K562 (cell line): ENCODE data around the gene RTBDN.

Source experiments
- BRCA1 ChIP-seq, 2 experiments: fragments of 450-650 bp in 1 of 2; sonication (generic) in 1 of 2; formaldehyde crosslinking in 1 of 2; IDR thresholded peaks; 2 replicates each; pipeline versions ENCODE4 v1.5.0 to v1.6.1; 2017 to 2020; ENCODE audit warnings: mild to moderate bottlenecking in 1 of 2, missing genetic modification reagents in 1 of 2
- RFX5 ChIP-seq: IDR thresholded peaks from 2 replicates; pipeline ENCODE4 v1.6.1; 2011; ENCODE audit warnings: low read depth, mild to moderate bottlenecking, improper control_type of control experiment, low read length
- ZNF12 ChIP-seq: sonication (generic); formaldehyde crosslinking; IDR thresholded peaks from 2 replicates; pipeline ENCODE4 v1.4.0; 2020; ENCODE audit warnings: mild to moderate bottlenecking, missing genetic modification reagents
- TF ChIP-seq, protein P1 (sequence below), 3 experiments: IDR thresholded peaks in 2 of 3; conservative IDR thresholded peaks in 1 of 3; 2 replicates each; pipeline ENCODE4 v1.5.1; 2011 to 2012; ENCODE audit warnings: low read length in 3 of 3, mild to moderate bottlenecking in 3 of 3, control low read depth in 2 of 3, improper control_type of control experiment in 1 of 3, inconsistent platforms in 1 of 3, low read depth in 1 of 3, mixed read lengths in 1 of 3, moderate library complexity in 1 of 3; ENCODE audit not compliant: insufficient read depth in 2 of 3
- TF ChIP-seq, protein P2 (sequence below): fragments of 450-650 bp; formaldehyde crosslinking; IDR thresholded peaks from 2 replicates; pipeline ENCODE4 v1.4.0; 2020; ENCODE audit warnings: mild to moderate bottlenecking
- TF ChIP-seq, protein P3 (sequence below): sonication (generic); formaldehyde crosslinking; IDR thresholded peaks from 2 replicates; pipeline ENCODE4 v1.8.1; 2023; ENCODE audit warnings: mild to moderate bottlenecking, missing genetic modification reagents

DNA sequence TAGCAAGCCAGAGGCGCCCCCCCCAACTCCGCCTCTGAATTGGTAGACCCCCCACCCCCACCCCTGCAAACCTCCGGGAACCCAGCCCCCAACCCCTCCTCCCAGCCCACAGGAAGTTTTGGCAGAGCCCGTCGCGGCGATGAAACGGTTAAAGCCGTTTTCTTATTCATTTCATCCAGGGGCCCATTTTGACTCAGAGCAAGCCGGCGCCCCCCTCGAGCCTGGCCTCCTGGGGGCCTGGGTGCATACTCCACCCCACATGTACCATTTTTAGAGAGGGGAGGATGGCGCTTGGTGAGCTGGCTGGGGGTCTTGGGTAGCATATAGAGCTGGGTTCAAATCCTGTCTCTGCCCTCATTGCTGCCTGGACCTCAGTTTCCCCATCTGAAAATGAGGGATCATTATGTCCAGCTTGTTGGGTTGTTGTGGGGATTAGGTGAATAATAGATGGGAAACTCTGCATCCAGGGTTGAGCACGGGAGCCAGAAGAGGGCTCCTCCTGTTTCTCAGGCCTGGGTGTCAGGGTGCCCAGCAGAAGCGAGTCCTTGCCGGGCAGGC is 51.0 kb downstream of the RTBDN start:
- TF ChIP-seq RFX5 (no peak), BRCA1 (IDR thresholded peaks at IDR 0.05) (no peak), BRCA1 (CRISPR knock-in tag; IDR thresholded peaks at IDR 0.05) (no peak), ZNF12 (CRISPR knock-in tag) (no peak)
- TF ChIP-seq, protein P1, sequence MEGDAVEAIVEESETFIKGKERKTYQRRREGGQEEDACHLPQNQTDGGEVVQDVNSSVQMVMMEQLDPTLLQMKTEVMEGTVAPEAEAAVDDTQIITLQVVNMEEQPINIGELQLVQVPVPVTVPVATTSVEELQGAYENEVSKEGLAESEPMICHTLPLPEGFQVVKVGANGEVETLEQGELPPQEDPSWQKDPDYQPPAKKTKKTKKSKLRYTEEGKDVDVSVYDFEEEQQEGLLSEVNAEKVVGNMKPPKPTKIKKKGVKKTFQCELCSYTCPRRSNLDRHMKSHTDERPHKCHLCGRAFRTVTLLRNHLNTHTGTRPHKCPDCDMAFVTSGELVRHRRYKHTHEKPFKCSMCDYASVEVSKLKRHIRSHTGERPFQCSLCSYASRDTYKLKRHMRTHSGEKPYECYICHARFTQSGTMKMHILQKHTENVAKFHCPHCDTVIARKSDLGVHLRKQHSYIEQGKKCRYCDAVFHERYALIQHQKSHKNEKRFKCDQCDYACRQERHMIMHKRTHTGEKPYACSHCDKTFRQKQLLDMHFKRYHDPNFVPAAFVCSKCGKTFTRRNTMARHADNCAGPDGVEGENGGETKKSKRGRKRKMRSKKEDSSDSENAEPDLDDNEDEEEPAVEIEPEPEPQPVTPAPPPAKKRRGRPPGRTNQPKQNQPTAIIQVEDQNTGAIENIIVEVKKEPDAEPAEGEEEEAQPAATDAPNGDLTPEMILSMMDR (IDR thresholded peaks at IDR 0.05 in 2 of 3, conservative IDR thresholded peaks at IDR 0.05 in 1 of 3; ENCODE audit: insufficient read depth in 2 of 3, low read depth in 1 of 3, low read length in 3 of 3), result no peak
- TF ChIP-seq, protein P2, sequence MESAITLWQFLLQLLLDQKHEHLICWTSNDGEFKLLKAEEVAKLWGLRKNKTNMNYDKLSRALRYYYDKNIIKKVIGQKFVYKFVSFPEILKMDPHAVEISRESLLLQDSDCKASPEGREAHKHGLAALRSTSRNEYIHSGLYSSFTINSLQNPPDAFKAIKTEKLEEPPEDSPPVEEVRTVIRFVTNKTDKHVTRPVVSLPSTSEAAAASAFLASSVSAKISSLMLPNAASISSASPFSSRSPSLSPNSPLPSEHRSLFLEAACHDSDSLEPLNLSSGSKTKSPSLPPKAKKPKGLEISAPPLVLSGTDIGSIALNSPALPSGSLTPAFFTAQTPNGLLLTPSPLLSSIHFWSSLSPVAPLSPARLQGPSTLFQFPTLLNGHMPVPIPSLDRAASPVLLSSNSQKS, result no peak
- TF ChIP-seq, protein P3, sequence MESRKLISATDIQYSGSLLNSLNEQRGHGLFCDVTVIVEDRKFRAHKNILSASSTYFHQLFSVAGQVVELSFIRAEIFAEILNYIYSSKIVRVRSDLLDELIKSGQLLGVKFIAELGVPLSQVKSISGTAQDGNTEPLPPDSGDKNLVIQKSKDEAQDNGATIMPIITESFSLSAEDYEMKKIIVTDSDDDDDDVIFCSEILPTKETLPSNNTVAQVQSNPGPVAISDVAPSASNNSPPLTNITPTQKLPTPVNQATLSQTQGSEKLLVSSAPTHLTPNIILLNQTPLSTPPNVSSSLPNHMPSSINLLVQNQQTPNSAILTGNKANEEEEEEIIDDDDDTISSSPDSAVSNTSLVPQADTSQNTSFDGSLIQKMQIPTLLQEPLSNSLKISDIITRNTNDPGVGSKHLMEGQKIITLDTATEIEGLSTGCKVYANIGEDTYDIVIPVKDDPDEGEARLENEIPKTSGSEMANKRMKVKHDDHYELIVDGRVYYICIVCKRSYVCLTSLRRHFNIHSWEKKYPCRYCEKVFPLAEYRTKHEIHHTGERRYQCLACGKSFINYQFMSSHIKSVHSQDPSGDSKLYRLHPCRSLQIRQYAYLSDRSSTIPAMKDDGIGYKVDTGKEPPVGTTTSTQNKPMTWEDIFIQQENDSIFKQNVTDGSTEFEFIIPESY, result no peak
